ENCODE data around the gene DYNLRB1.
"Not testable (repeated sequence)": the region's sequence is repeated elsewhere in the genome, so short reads cannot be mapped to it uniquely, and the experiment has no call there.

DYNLRB1 gene

DNA sequence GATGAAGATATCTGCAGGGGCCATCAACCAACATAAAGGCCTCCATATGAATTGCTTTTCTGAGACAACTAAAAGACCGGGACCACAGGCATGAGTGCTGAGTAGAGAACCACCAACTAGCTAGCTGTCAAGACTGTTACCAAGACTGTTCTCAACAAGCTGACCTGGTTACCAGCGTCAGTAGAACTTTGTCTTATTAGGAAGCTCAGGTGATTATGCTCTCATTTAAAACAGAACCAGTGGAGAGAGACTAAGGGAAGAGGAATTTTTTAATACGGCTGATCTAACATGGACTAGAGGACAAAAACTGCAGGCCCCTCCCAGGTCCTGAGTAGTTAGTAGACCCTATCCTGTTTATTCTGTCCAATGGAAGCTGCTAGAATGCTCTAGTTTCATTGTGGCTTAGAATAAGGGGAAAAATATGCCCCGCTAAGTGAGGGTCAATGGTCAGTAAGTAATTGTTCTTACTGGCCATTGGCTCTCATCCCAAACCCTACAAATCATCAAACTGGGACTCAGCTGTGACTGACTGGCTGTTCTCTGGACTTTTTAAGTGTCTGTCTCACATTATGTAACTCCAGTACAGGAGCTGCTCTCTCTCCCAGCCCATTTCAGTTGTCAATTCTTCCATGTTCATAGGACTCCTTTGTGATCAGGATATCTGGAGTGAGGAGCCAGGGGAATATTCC, 3.8 kb upstream of the DYNLRB1 start:
- DNase-seq, result no peak

DNA sequence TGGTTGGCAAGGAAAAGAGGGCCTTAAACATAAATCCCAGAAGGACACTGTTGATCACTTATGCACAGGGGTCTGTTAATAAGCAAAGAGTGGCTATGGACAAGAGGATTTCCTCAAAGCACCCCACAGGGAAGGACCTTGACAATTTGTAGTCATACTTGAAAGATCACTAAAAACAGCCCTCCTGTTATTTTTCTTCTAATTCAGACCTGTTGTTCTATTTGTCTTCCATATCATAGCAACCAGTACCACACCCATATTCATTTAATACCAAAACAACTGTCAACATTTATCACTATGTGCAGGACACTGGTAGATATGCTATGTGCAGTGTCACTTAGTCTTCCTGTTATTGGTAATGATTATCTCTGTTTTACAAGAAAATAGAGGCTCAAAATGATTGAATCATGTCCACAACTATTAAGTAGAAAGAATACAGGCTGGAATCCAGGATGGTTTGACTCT, 3.2 kb upstream of the DYNLRB1 start:
- DNase-seq, result no peak

DNA sequence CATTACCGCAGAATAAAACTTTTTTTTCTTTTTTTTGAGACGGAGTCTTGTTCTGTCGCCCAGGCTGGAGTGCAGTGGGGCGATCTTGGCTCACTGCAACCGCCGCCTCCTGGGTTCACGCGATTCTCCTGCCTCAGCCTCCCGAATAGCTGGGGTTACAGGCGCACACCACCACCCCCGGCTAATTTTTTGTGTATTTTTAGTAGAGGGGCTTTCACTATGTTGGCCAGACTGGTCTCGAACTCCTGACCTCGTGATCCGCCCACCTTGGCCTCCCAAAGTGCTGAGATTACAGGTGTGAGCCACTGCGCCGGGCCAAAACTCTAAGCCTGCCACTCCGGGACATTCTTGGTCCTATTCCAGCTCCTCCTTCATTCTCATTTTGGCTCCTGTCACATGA, 2.2 kb upstream of the DYNLRB1 start:
- not testable (repeated sequence) for DNase-seq

DNA sequence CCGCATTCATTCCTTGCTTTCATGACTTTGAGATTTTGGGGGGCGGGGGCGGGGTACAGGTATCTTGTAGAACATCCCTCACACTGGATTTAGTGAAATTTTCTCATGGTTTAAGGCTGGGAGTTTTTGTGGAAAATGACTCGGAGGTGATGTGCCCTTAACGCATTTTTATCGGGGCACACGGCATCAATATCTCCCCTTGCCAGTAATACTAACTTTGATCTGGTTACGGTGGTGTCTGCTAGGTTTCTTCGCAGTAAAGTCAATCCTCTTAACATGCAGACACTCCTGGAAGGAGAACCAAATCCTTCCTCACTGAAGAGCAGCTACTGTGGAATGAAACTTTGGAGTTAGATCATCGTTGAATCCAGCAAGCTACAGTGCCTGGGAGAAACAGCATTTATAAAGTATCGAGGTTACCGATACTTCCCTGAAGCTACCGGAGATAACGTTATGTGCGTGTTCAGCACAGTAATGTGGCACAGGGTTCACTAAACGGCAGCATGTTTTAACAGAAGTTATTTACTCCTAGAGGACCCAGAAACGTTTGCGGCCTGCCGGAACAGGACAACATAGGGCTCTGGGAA, 1.2 kb upstream of the DYNLRB1 start:
- DNase-seq, result no peak

DNA sequence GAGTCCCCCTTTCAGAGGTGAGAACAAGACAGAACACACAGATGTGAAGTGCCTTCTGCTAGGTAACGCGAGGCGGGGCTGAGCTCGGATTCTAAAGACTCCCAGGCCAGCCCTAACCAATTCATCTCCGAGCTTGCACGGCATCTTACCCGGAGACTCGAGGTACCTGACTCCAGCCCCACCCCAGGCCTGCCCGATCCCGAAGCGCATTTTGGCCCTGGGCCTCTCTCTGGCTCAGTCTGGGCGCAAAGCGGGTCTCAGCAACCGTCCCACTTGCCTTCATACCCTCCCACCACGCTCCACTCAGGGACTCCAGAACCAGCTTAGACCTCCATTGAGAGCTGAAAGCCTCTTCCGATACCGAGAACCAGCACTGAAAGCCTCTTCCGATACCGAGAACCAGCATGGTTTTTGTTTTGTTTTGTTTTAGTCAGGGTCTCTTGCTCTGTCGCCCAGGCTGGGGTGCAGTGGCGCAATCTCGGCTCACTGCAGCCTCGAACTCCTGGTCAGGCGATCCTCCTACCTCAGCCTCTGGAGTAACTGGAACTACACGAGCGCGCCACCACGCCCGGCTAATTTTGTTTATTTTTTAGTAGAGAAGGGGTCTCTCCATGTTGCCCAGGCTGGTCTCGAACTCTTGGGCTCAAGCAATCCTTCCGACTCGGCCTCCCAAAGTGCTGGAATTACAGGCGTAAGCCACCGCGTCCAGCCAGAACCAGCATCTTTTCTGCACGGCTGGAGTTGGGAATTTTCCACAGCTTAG, 557 bp upstream of the DYNLRB1 start:
- no peak for DNase-seq

DNA sequence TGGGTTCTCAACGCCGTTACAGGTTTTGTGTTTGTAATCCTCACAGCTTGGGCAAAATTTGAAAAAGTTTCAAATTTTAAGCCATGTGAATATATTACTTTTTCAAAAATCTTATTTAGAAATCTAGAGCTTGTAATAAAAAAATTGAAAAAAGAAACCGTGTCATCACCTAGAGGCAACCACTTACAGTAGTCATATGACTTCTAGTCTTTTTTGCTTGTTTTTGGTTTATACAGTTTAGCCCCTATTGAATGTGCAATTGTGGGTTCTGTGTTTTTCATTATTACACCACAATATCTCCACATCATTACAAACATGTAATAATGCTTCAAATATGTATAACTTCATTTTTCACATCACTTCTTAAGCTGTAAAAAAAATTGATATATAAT, 888 bp downstream of the DYNLRB1 start:
- no peak for DNase-seq

DNA sequence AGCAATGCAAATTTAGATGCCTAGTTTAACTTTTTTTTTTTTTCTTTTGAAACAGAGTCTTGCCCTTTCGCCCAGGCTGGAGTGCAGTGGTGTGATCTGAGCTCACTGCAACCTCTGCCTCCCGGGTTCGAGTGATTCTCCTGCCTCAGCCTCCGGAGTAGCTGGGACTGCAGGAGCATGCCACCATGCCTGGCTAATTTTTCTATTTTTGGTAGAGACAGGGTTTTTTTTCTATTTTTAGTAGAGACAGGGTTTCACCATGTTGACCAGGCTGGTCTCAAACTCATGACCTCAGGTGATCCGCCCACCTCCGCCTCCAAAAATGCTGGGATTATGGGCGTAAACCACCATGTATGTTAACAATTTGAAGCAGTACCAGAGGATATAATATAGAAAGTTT, 2.6 kb downstream of the DYNLRB1 start:
- DNase-seq, result not testable (repeated sequence)

DNA sequence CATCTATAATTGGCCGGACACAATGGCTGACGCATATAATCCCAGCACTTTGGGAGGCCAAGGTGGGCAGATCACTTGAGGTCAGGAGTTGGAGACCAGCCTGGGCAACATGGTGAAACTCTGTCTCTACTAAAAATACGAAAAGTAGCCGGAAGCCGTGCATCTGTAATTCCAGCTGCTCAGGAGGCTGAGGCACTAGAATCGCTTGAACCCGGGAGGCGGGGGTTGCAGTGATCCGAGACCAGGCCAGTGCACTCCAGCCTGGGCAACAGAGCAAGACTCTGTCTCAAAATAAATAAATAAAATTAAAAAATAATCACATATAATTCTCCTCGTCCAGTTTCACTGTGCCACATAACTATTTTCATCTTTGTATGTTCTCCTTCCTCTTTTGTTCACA, 3.6 kb downstream of the DYNLRB1 start:
- DNase-seq, result not testable (repeated sequence)

DNA sequence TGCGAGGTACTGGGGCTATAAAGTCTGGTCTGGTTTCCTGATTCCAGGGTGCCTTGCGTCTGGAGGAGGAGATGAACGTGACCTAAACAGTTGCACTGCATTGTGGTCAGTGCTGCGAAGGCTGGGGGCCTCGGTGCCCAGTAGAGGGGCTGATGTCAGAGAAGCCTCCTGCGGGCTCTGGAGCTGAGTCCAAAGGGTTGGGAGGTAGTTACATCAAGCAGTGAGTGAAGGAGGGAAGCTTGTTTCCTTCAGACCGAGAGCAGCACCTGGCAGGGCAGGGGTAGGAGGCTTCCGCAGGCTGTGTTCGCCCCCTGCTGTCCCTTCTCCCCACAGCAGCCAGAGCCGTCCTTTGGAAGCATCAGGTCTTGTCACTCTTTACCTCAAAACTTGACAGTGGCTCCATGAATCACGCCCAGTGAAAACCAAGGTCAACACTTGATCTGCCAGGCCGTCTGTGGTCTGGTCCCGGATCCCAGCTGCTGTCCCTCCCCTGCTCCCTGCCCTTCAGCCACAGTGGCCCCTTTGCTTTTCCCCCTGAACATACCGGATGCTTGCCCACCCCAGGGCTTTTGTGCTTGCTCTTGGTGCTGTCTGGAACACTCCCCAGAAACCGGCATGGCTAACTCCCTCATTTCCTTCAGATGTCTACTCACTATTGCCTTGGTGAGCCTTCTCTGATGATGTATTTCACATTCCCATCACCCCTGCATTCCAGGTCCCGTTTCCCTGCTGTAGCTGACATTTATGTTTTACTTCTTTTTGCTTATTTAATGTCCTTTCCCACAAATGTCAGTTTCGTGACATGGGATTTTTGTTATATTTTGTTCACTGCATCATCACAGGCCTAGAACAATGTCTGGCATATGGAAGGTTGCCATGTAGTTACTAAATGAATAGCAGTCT, 7.0 kb downstream of the DYNLRB1 start:
- no peak for DNase-seq

DNA sequence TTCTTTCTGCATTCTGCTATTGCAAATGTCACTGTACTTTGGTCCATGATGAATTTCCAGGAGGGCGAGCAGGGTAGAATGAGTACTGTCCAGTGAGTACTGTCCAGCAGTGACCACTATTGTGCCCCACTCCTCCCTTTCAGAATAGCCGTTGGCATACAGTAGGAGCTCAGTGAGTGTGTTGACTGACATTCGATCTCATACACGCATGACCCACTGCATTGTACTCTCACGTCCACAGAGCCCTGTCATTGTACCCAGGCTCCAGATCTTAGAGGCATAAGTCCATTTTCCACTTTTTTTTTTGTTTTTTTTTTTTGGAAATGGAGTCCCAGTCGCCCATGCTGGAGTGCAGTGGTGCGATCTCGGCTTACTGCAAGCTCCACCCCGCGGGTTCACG, 8.2 kb downstream of the DYNLRB1 start:
- no peak for DNase-seq

DNA sequence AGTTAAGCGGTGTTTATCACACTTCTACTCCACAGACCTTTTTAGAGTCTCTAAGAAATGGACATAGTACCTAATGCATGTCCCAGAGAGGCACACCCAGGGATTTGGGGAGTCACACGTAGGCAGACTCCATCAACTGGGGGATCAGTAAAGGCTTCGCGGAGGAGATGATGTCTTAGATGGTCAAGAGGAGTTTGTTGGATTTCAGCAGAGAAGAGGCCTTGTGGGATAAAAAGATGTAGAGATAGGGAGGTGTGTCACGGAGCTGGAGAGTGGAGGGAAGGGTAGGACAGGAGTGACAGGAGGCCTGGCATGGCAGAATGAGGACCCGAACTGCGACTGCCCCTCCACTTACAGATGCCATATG, 9.1 kb downstream of the DYNLRB1 start:
- DNase-seq, result no peak

DNA sequence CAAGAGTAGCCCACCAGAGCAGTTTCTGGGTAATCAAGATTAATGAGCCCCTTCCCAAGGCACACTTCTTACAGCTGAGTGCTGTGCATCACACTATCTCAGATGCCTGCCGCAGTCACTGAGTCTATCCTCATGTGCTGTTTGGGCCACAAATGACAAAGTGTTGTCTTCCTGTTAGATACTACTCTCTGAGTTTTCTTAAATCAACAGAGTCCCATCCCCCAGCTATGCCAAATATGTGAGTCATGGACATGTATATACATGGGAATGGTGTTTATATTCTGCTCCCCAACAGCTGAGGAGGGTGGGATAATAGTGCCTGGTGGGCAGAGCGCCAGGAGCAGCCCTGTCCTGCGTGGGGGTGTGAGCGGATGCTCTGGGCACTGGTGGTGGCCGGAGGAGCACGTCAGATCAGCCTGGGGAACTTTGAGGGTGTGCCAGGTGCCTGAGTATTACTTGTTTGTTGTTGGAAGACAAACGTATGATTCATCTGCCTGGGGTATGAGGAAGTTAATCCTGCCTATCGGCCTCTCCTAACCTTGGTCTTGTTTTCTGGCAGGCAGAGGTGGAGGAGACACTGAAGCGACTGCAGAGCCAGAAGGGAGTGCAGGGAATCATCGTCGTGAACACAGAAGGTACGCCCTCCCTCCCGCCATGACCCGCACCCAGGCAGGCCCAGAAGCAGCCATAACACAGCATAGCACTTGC, 9.6 kb downstream of the DYNLRB1 start:
- no peak for DNase-seq

DNA sequence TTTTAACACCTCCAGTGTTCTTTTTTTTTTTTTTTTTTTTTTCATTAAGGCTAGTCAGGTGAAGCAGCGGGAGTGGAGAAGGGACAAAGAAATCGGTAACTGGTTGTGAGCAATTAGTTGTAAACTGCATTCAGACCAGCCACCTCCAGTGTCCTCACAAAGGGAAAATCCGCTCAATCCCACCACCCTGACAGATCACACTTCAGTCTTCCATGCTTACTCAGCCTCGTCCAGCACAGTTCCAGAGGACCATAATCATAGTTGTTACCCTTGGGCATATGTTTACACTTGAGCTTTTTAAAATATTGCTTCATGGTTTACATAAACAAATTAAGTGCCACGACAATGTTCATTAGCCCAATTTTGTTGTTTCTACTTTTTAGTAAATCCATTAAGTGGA, 10.2 kb downstream of the DYNLRB1 start:
- no peak for DNase-seq

DNA sequence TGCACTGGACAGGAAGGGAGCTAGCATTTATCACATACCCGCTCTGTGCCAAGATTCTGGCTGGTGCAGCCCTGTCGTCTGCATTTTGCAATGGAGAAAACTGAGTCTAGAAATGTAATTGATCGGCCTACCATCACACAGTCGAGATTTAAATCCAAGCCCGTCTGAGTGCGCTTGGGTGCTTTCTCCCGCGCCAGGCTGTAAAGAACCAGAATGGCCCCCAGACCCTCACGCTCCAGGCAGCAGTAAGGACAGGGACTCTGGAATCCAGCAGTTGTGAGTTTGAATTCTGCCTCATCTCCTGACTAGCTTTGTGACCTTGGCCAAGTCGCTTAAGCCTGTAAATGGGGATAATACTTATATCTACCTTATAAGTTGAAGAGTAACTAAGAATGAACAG, 10.8 kb downstream of the DYNLRB1 start:
- no peak for DNase-seq

DNA sequence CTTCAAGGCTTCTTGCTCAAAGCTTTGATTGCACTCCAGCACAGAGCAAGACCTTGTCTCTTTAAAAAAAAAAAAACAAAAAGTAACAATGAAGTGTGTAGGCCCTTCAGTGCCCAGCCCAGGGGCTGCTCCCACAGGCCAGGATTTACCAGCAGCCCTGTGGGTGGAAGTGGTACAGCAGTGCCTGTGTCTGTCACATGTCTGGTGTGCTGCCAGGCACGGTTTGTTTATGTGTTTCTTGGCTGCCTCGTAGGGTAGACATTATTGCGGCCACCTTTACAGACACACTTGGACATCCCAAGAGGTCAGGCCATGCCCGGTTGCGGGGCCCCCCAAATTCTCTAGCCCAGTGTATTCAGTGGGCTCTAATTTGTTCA, 12.7 kb downstream of the DYNLRB1 start:
- DNase-seq, result no peak

DNA sequence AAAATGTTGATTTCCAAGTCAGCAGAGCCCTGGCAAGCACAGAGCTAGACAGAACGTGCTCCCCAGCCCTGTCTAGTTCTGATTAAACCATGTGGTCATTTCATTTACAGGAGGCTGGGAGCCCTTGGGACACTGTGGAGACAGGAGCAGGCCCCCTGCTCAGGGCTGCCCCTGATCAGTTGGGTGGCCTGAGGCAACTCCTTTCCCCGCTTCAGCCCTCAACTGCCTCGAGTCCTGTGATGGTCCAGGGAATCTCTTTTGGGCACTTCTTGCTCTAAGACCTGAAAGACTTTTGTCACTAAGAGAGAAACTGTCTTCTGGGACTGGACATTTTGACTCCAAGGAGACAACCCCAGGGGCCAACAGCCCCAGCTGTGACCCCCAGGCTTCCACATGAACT, 13.5 kb downstream of the DYNLRB1 start:
- no peak for DNase-seq

DNA sequence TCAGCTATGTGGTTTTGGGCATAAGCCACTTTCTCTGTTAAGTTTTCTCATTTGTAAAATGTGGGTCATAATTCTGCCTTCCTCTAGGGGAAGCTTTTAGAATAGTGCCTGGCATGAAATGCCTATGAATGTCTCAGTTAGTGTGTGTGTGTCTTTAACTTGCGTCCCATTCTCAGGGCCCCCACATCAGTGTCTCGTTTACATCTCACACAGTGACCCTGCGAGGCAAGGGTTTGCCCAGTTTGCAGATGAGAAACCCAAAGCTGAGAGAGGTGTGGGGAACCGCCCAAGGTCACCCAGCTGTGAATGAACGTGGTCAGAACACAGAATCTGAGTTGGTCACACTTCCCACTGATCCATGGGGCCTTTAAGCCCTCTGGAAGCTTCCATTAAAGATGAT, 14.1 kb downstream of the DYNLRB1 start:
- DNase-seq, result no peak

DNA sequence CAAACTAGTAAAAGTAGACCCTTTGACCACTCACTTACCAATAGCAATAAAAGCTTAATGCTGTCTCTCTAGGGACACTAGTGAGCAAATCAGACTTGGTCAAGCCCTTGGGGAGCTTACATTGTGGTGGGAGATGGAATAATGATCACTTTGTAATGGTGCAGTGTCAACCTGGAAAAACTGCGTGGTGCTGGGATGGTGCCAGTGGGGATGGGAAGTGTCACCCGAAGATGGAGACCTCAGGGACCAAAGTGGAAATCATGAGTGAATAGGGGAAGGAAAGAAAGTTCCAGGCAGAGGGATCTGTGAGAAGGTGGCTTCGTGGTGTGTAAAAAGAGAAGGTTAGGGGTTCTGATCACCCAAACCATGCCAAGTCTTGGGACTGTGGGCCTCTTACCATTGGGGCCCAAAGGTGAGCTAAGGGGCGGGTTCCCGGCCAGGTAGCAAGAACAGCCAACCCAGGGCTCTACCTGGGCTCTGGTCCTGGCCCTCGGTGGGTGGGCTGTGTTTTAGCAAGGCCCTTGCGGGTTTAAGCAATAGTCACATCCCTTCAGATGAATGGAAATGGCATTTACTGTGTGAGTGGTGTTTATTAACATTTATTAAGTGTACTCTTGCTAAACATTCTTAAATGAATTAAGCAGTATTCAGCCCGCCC, 15.5 kb downstream of the DYNLRB1 start:
- no peak for DNase-seq

DNA sequence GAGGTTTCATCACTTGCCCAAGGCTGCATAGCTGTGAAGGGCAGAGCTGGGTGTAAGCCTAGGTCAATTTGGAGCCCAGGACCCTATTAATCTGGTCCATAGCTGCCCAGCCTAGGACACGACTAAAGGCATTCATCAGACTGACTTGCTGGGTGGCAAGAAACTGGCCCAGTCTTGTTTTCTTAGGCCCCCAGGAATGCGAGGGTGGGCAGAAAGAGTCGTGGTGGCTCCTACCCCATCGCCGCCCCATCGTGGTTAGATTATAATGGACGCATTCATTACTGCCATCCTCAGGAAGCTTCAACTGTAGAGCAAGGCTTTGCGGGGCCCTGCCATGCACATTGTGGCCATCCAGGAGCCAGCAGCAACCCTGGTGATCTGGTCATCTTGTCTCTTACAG, 16.1 kb downstream of the DYNLRB1 start:
- DNase-seq, result no peak

DNA sequence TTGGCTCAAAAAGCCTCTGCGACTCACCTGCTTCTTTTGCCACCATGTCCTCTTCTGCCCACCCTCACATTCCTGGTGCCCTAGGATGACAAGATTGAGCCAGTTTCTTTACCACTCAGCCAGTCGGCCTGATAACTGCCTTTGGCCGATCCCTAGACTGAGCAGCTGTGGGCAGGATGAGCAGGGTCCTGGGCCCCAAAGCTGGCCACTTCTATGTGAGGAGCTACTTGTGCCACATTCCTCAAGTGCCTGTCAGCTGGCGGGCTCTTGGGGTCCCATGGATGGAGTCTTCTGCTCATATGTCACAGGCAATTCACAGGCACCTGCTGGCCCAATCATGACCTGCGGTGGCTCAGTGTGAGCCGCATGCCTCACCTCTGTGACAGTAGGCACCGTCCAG, 16.5 kb downstream of the DYNLRB1 start:
- DNase-seq, result no peak

DNA sequence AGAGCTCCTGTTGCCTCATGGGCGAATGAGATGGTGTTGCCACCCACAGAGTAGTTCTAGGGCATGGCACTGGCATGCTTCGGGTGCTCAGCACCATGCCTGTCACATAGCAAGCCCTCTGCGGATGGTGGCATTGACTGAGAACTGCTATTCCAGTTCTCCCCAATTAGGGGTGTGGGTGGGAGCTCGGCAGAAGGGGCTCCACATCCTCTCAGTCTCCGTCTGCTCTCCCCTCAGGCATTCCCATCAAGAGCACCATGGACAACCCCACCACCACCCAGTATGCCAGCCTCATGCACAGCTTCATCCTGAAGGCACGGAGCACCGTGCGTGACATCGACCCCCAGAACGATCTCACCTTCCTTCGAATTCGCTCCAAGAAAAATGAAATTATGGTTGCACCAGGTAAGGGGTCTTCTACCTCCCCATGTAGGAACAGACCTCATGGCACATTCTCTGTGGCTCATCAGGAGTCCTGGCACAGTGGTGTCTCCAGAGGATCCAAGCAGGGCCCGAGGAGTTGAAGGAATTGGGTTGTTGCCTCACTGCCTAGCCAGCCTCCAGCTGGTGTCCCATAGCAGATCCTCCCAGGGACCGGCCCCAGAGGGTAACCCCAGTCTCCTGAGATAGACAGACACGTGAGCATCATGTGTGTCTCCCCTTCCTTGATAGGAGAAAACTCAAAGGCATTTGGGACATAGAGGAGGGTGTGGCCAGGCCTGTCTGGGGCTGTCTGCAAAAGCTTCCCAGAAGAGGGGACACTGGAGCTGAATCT, 18.4 kb downstream of the DYNLRB1 start:
- no peak for DNase-seq

All from NCI-H1048 (cell line).